ENCODE data around the gene PKP4. TPM values are rescaled to one million over a fixed set of nuclear protein-coding genes. Genes with fewer than 3 reads are reported as not detected.

The PKP4 gene
- total and polyA plus RNA-seq, 4 experiments from 2014 or later = 1.4 to 39.3 (median 19.1) TPM

DNA sequence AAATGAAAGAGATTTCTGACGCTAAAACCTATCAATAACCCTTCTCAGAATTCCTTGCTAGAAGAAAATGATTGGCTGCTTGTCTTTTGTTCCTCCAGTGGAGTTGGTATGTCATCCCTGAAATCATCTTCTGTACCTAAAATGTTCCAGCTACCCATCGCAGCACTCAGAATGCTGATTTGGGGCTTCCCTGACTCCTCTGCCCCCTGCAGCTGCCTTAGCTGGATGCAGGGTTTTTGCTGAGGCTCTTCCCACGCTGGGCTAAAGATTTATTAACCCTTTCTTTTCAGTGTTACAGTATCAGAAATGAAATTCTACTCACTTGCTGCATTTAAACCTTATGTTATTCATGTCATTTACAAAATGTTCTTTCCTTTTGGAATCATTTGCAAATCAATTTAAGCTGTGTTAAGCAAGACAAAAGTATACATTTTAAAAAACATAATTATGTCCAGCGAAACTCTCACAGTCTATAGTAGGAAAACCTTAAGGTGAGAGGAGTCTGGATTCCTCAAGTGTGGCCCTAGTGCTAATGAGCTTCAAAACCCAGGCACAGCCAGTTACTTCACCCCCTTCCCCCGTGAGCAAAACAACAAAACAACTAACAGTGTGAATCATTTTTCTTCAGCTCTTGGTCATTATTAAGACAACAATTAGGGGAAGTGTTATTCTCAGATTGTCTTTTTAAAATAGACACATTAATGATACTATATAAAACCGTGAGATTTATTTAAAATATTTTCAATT is 32.8 kb downstream of the PKP4 start:
- no peaks in the 10 kb centered on the region for H3K27me3 Mint-ChIP-seq
- Histone ChIP-seq H3K36me3 (ENCODE audit: insufficient read depth, low read length) (no peaks in the 10 kb centered on the region), H3K4me3 (ENCODE audit: low read length in 2 of 2) (no peak overlapping the region), H3K27me3 (ENCODE audit: insufficient read depth, low read length) (no peaks in the 10 kb centered on the region), H3K9me3 (ENCODE audit: control insufficient read depth in 1 of 2, low read length in 2 of 2) (no peaks in the 10 kb centered on the region), H3K27ac (ENCODE audit: low read depth, low read length) (no peak overlapping the region), H3K4me1 (ENCODE audit: insufficient read depth, low read length) (no peaks in the 10 kb centered on the region)
- no peaks in the 10 kb centered on the region for H3K9me3 Mint-ChIP-seq
- H3K27ac Mint-ChIP-seq = no peak overlapping the region
- intact Hi-C loops (cut with micrococcal nuclease) = no loop called here
- H3K4me1 Mint-ChIP-seq = peaks cover 0 to 7% (median 3%) of the 10 kb centered on the region in 4 donors
- ChIA-PET CTCF (ENCODE audit: partially characterized antibody) (interaction anchor here (1.3 kb wide), 1 partner anchor 31 kb away, joined by 7 read pairs; no protein-coding TSS in a partner anchor), POLR2A (ENCODE audit: partially characterized antibody) (no interaction called here)
- no peaks in the 10 kb centered on the region for H3K36me3 Mint-ChIP-seq
- DNase-seq = no peak
- no peak overlapping the region for H3K4me3 Mint-ChIP-seq

DNA sequence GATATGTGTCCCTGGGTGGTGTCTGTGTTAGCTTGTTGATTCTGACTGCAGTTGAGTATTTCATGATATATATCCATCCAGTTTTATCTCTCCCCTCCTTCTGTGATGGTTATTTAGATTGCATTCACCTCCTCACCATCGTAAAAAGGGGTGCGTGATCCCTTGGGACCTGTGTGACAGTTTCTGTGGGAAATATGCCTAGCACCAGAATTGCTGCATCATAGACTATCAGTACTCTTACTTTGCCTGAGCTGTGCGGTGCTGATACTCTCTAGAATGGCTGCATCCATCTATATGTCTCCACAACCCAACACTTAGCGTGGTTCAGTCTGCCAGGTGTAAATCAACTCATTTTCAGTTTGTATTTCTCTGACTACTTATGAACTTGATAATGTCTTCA is 34.3 kb downstream of the PKP4 start:
- no peaks in the 10 kb centered on the region for H3K36me3 ChIP-seq (ENCODE audit: insufficient read depth, low read length)
- Mint-ChIP-seq H3K27ac (peak overlapping the region in 1 of 7 donors; percentile 62), H3K9me3 (no peaks in the 10 kb centered on the region), H3K4me1 (peaks cover 0 to 7% (median 3%) of the 10 kb centered on the region in 4 donors), H3K27me3 (no peaks in the 10 kb centered on the region), H3K36me3 (no peaks in the 10 kb centered on the region), H3K4me3 (no peak overlapping the region)
- CTCF ChIA-PET (ENCODE audit: partially characterized antibody) = interaction anchor here (1.0 to 1.3 kb wide), 2 partner anchors 28 to 33 kb away, joined by 3 to 7 read pairs; no protein-coding TSS in a partner anchor
- no peak for DNase-seq
- no peaks in the 10 kb centered on the region for H3K9me3 ChIP-seq (ENCODE audit: control insufficient read depth in 1 of 2, low read length in 2 of 2)
- no peaks in the 10 kb centered on the region for H3K4me1 ChIP-seq (ENCODE audit: insufficient read depth, low read length)
- intact Hi-C loops (cut with micrococcal nuclease) = no loop called here
- H3K4me3 ChIP-seq (ENCODE audit: low read length in 2 of 2) = no peak overlapping the region
- H3K27ac ChIP-seq (ENCODE audit: low read depth, low read length) = no peak overlapping the region
- H3K27me3 ChIP-seq (ENCODE audit: insufficient read depth, low read length) = no peaks in the 10 kb centered on the region
- POLR2A ChIA-PET (ENCODE audit: partially characterized antibody) = no interaction called here

DNA sequence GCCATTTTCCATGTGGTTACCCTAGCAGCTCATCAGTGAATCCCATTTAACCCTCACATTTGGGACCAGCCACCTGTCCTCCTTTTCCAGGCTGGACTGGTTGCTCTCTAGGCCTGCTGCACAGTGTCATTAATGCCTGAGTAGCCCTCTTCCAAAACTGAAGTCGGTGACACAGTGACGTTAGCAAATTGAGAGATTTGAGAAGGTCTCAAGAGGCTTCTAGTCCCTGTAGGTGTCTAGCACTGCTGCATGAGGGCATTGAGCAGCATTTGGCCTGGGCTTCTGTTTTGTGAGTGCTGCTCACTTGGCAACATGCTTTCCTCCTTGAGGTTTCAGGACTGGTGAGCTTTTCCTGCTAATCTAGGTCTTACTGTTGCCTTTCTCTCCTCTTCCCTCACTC is 36.7 kb downstream of the PKP4 start:
- no peak overlapping the region for H3K4me3 ChIP-seq (ENCODE audit: low read length in 2 of 2)
- no peak overlapping the region for H3K27ac ChIP-seq (ENCODE audit: low read depth, low read length)
- H3K36me3 Mint-ChIP-seq = peaks cover 0 to 3% of the 10 kb centered on the region in 2 donors
- peaks cover 0 to 13% (median 4%) of the 10 kb centered on the region in 4 donors for H3K4me1 Mint-ChIP-seq
- intact Hi-C loops (cut with micrococcal nuclease) = no loop called here
- ChIA-PET CTCF (ENCODE audit: partially characterized antibody) (no interaction called here), POLR2A (ENCODE audit: partially characterized antibody) (no interaction called here)
- no peaks in the 10 kb centered on the region for H3K27me3 ChIP-seq (ENCODE audit: insufficient read depth, low read length)
- no peaks in the 10 kb centered on the region for H3K4me1 ChIP-seq (ENCODE audit: insufficient read depth, low read length)
- H3K36me3 ChIP-seq (ENCODE audit: insufficient read depth, low read length) = no peaks in the 10 kb centered on the region
- H3K4me3 Mint-ChIP-seq = no peak overlapping the region
- H3K9me3 Mint-ChIP-seq = no peaks in the 10 kb centered on the region
- DNase-seq = no peak
- no peak overlapping the region for H3K27ac Mint-ChIP-seq
- no peaks in the 10 kb centered on the region for H3K9me3 ChIP-seq (ENCODE audit: control insufficient read depth in 1 of 2, low read length in 2 of 2)
- H3K27me3 Mint-ChIP-seq = no peaks in the 10 kb centered on the region

DNA sequence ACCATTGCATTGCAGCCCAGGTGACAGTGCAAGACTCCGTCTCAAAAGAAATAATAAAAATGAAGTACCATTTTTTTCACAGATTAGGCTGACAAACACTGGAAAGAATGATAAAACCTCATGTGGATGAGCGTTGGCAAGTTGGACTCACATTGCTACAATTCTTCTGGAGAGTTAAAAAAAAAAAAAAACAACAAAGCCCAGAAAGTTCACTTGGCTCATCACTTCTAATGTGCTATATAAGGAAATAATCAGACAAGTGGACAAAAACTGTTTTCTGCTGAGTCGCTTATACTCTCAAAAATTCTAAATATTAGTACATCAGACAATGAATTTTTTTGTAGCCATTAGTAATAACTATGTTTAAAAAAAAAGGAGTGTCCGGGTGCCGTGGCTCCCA is 38.4 kb downstream of the PKP4 start:
- Histone ChIP-seq H3K27ac (ENCODE audit: low read depth, low read length) (no peak overlapping the region), H3K4me3 (ENCODE audit: low read length in 2 of 2) (no peak overlapping the region), H3K27me3 (ENCODE audit: insufficient read depth, low read length) (no peaks in the 10 kb centered on the region), H3K9me3 (ENCODE audit: control insufficient read depth in 1 of 2, low read length in 2 of 2) (no peaks in the 10 kb centered on the region), H3K36me3 (ENCODE audit: insufficient read depth, low read length) (no peaks in the 10 kb centered on the region), H3K4me1 (ENCODE audit: insufficient read depth, low read length) (no peaks in the 10 kb centered on the region)
- Mint-ChIP-seq H3K27ac (no peak overlapping the region), H3K9me3 (no peaks in the 10 kb centered on the region), H3K27me3 (no peaks in the 10 kb centered on the region), H3K36me3 (peaks cover 0 to 3% of the 10 kb centered on the region in 2 donors), H3K4me1 (peaks cover 4 to 10% (median 5%) of the 10 kb centered on the region in 4 donors), H3K4me3 (no peak overlapping the region)
- ChIA-PET POLR2A (ENCODE audit: partially characterized antibody) (no interaction called here), CTCF (ENCODE audit: partially characterized antibody) (no interaction called here)
- intact Hi-C loops (cut with micrococcal nuclease) = no loop called here
- DNase-seq = no peak

DNA sequence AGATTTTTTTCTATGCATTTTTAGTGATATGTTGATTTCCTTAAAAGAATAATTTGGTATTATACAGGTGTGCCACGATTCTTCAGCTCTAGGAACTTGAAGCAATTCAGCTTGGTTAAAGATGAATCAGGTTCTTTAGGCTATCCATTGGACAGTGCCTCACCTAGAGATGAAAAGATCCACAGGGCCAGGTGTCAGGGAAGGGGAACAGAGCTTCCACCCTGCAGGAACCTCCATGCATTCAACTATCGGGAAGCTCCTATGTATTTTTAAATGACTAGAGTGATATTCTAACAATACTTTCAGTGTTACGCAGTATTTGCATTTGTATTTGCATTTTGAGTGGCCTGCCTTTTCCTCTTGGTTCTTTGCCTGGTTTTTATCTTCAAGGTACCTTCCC is 40.2 kb downstream of the PKP4 start:
- H3K4me1 ChIP-seq (ENCODE audit: insufficient read depth, low read length) = no peaks in the 10 kb centered on the region
- H3K27me3 ChIP-seq (ENCODE audit: insufficient read depth, low read length) = no peaks in the 10 kb centered on the region
- Mint-ChIP-seq H3K27me3 (no peaks in the 10 kb centered on the region), H3K4me1 (peaks cover 1 to 10% (median 5%) of the 10 kb centered on the region in 4 donors), H3K36me3 (peaks cover 2 to 3% of the 10 kb centered on the region in 2 donors), H3K4me3 (no peak overlapping the region), H3K27ac (peak overlapping the region in 1 of 7 donors; percentile 24), H3K9me3 (no peaks in the 10 kb centered on the region)
- no peak overlapping the region for H3K27ac ChIP-seq (ENCODE audit: low read depth, low read length)
- no peaks in the 10 kb centered on the region for H3K36me3 ChIP-seq (ENCODE audit: insufficient read depth, low read length)
- ChIA-PET CTCF (ENCODE audit: partially characterized antibody) (interaction anchor here (1.1 kb wide), 1 partner anchor 13 kb away, joined by 3 read pairs; no protein-coding TSS in a partner anchor), POLR2A (ENCODE audit: partially characterized antibody) (no interaction called here)
- H3K9me3 ChIP-seq (ENCODE audit: control insufficient read depth in 1 of 2, low read length in 2 of 2) = no peaks in the 10 kb centered on the region
- no peak overlapping the region for H3K4me3 ChIP-seq (ENCODE audit: low read length in 2 of 2)
- intact Hi-C loops (cut with micrococcal nuclease) = no loop called here
- no peak for DNase-seq

DNA sequence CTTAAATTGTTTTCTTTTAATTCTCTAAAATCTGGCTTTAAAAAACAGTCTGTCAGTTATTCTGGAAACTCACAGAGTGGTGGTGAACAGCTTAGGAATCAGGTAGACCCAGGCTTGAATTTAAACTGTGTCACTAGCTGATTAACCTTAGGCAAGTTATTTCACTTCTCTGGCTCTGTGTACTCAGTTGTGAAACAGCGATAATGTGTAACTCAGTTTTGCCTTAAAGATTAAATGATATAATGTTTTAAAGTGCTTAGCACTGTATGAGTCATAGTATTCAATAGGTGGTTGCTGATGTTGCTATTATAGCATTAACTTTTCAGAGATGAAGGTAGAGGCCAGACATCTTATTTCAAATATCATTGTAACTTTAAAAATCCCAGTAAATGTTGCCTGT is 40.7 kb downstream of the PKP4 start:
- ChIA-PET POLR2A (ENCODE audit: partially characterized antibody) (no interaction called here), CTCF (ENCODE audit: partially characterized antibody) (interaction anchor here (1.1 kb wide), 1 partner anchor 13 kb away, joined by 3 read pairs; no protein-coding TSS in a partner anchor)
- no peaks in the 10 kb centered on the region for H3K4me1 ChIP-seq (ENCODE audit: insufficient read depth, low read length)
- Mint-ChIP-seq H3K27me3 (no peaks in the 10 kb centered on the region), H3K4me3 (no peak overlapping the region), H3K27ac (peak overlapping the region in 1 of 7 donors; percentile 72), H3K36me3 (peaks cover 2 to 6% of the 10 kb centered on the region in 2 donors), H3K4me1 (peaks cover 1 to 10% (median 5%) of the 10 kb centered on the region in 4 donors), H3K9me3 (no peaks in the 10 kb centered on the region)
- H3K27me3 ChIP-seq (ENCODE audit: insufficient read depth, low read length) = no peaks in the 10 kb centered on the region
- intact Hi-C loops (cut with micrococcal nuclease) = no loop called here
- no peak overlapping the region for H3K4me3 ChIP-seq (ENCODE audit: low read length in 2 of 2)
- no peak overlapping the region for H3K27ac ChIP-seq (ENCODE audit: low read depth, low read length)
- H3K36me3 ChIP-seq (ENCODE audit: insufficient read depth, low read length) = no peaks in the 10 kb centered on the region
- no peak for DNase-seq
- no peaks in the 10 kb centered on the region for H3K9me3 ChIP-seq (ENCODE audit: control insufficient read depth in 1 of 2, low read length in 2 of 2)

DNA sequence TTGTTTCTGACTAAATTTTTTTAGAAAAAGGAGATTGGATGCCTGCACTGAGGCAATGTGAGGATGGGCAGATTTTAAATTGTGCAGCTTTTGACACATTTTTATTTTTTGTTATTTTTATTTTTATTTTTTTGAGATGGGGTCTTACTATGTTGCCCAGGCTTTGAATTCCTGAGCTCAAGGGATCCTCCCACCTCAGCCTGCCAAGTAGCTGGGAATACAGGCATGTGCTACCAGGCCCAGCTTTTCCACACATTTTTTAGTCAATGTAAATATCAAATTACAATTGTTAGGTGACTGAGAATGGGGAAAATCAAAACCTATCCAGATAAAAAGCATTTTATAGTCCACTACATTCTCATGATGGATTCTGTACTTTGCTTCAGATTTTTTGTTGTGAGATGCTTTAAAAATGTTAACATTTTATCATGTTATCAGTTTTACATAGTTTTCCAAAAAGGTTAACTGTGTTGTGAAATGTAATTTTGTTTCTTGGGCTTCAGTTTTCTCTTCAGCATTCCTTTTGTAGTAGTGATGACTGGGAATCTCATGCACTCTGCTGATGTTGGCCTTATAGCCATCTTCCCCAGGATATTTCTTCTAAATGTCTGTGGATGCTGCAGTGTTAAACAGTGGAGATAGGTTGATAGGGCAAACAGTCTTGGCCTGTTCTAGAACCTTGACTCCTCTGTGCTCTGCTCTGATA is 41.4 kb downstream of the PKP4 start:
- Histone ChIP-seq H3K9me3 (ENCODE audit: control insufficient read depth in 1 of 2, low read length in 2 of 2) (no peaks in the 10 kb centered on the region), H3K4me3 (ENCODE audit: low read length in 2 of 2) (no peak overlapping the region), H3K27me3 (ENCODE audit: insufficient read depth, low read length) (no peaks in the 10 kb centered on the region), H3K36me3 (ENCODE audit: insufficient read depth, low read length) (no peaks in the 10 kb centered on the region), H3K27ac (ENCODE audit: low read depth, low read length) (no peak overlapping the region), H3K4me1 (ENCODE audit: insufficient read depth, low read length) (no peaks in the 10 kb centered on the region)
- CTCF ChIA-PET (ENCODE audit: partially characterized antibody) = interaction anchor here (1.1 to 1.2 kb wide), 2 partner anchors 12 to 13 kb away, joined by 3 read pairs; no protein-coding TSS in a partner anchor
- Mint-ChIP-seq H3K27ac (peak overlapping the region in 1 of 7 donors; percentile 11), H3K4me1 (peaks cover 1 to 10% (median 5%) of the 10 kb centered on the region in 4 donors), H3K36me3 (peaks cover 2 to 7% of the 10 kb centered on the region in 2 donors), H3K4me3 (no peak overlapping the region), H3K27me3 (no peaks in the 10 kb centered on the region), H3K9me3 (no peaks in the 10 kb centered on the region)
- POLR2A ChIA-PET (ENCODE audit: partially characterized antibody) = no interaction called here
- no peak for DNase-seq
- intact Hi-C loops (cut with micrococcal nuclease) = no loop called here
